HG03103 (cell line): Measurements from ENCODE around the gene POTEJ.
"Not testable (repeated sequence)": the region's sequence is repeated elsewhere in the genome, so short reads cannot be mapped to it uniquely, and the experiment has no call there.

Experiments
- ATAC-seq: cut with Tn5 transposase; IDR thresholded peaks from one replicate; pipeline ENCODE4 v1.9.1; 2021; ENCODE audit warnings: low read depth; ENCODE audit not compliant: unreplicated experiment

POTEJ gene

GRCh38 chr2:130601648-130602302 lies 9.5 kb upstream of the POTEJ start:
- not testable (repeated sequence) for ATAC-seq

GRCh38 chr2:130608276-130609001 lies 2.8 kb upstream of the POTEJ start:
- ATAC-seq = not testable (repeated sequence)

- ATAC-seq = not testable (repeated sequence)
Measured at GRCh38 chr2:130609002-130609920, 2.0 kb upstream of the POTEJ start.

GRCh38 chr2:130610486-130610885 lies 754 bp upstream of the POTEJ start:
- ATAC-seq = not testable (repeated sequence)

DNA sequence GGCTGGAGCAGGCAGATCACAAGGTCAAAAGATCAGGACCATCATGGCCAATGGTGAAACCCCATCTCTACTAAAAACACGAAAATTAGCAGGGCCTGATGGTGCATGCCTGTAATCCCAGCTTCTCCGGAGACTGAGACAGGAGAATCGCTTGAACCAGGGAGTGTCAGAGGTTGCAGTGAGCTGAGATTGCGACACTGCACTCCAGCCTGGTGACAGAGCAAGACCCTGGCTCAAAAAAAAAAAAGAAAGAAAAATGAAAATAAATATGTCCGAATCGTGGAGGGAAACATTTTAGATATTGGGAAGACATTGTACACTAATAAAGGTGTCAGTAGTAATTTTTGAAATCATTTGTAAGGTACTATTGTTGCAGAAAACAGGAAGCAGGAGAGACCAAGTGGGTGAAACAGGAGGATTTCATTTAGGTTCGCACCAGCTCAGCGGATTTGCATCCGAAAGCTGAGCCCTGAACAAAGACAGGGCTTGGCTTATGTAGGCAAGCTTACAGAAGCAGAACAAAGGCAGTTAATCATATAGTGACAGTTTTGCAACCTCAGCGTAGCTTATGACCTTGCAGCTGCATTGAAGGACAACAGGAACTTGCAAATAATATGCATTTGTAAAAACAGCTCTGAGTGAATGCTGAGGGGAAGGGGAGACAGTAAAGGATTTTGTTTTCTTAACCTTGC lies 17.7 kb downstream of the POTEJ start:
- not testable (repeated sequence) for ATAC-seq

DNA sequence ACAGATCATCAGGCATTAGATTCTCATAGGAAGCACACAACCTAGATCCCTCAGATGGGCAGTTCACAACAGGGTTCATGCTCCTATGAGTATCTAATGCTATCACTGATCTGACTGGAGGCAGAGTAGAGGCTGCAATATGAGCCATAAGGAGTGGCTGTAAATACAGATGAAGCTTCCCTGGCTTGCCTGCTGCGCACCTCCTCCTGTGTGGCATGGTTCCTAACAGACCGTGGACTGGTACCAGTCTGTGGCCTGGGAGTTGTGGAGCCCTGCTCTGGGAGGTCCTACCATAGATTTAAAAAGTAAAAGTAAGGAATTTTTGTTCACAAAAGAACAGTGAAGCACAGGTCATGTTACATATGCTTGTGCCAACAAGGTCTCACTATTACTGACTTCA lies 27.7 kb downstream of the POTEJ start:
- not testable (repeated sequence) for ATAC-seq

GRCh38 chr2:130641688-130642087 lies 30.4 kb downstream of the POTEJ start:
- not testable (repeated sequence) for ATAC-seq

GRCh38 chr2:130649285-130649684 lies 38.0 kb downstream of the POTEJ start:
- ATAC-seq = not testable (repeated sequence)

DNA sequence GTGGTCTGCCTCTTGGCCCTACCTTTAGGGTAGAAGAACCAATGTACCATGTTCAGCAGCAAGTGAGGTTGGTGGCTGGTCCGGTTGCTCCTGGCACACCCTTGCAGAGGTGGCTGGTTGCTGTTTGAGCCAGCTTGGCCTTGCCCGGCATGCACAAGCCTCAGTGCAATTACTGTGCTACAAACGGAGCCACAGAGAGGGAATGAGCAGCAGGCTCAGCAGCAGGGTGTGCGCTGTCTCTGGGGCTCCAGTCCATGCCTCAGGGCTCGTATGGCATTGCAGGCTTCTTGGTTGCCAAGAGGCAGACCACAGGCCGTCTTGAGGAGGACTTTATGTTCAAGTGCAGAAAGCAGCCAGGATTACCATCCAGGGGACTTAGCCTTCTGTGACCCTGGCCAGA lies 53.3 kb downstream of the POTEJ start:
- not testable (repeated sequence) for ATAC-seq

GRCh38 chr2:130665596-130665995 lies 54.4 kb downstream of the POTEJ start:
- not testable (repeated sequence) for ATAC-seq

- not testable (repeated sequence) for ATAC-seq
Measured at GRCh38 chr2:130667516-130667915, 56.3 kb downstream of the POTEJ start.

DNA sequence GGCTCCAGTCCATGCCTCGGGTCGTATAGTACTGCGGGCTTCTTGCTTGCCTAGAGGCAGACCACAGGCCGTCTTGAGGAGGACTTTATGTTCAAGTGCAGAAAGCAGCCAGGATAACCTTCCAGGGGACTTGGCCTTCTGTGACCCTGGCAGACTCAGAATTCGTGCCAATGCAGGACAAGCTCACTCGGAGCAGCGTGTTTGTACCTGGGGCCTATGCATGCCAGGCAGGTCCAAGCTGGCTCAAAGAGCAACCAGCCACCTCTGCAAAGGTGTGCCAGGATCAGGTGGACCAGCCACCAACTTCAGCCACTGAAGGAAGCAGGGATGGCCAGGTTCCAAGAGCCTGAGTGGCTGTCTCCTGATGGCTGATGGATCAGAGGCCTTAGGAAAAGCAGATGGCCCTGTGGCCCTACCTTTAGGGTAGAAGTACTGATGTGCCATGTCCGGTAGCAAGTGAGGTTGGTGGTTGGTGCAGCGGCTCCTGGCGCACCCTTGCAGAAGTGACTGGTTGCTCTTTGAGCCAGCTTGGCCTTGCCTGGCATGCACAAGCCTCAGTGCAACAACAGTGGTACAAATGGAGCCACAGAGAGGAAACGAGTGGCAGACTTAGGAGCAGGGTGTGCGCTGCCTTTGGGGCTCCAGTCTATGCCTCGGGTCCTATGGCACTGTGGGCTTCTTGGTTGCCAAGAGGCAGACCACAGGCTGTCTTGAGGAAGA lies 58.9 kb downstream of the POTEJ start:
- not testable (repeated sequence) for ATAC-seq

GRCh38 chr2:130692041-130692770 lies 81.0 kb downstream of the POTEJ start:
- ATAC-seq = peak; percentile 38

- ATAC-seq = not testable (repeated sequence)
Measured at GRCh38 chr2:130693474-130693873, 82.2 kb downstream of the POTEJ start.

GRCh38 chr2:130703250-130703649 lies 92.0 kb downstream of the POTEJ start:
- ATAC-seq = not testable (repeated sequence)
